Endothelial cell of hepatic sinusoid (primary cell): ENCODE results near the gene ELP1.

Experiments used
- in situ Hi-C: cut with HindIII; loops from 2 replicates; pipeline ENCODE4 v1.10.0; 2017; ENCODE audit warnings: low sequenced_read_pairs

Gene ELP1

DNA sequence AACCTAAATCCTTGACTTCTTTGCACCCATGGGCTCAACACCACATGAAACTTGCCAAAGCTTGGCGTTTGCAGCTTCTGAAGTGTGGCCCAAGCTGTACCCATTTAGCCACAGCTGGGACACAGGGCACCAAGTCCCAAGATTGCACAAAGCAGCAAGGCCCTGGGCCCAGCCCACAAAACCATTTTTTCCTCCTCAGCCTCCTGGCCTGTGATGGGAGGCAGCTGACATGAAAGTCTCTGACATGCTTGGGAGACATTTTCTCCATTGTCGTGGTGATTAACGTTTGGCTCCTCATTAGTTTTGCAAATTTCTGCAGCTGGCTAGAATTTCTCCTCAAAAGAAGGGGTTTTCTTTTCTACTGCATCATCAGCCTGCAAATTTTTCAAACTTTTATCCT lies 110.1 kb downstream of the ELP1 start:
- in situ Hi-C loops = no loop called here
